Pancreas (tissue), 10 donors: ENCODE measurements around the gene ACSS3. TPM values are rescaled to one million over a fixed set of nuclear protein-coding genes. Genes with fewer than 3 reads are reported as not detected.
A peak's percentile ranks its signal among the peaks of the same experiment; 100 is the strongest.
"Not testable (repeated sequence)": the region's sequence is repeated elsewhere in the genome, so short reads cannot be mapped to it uniquely, and the experiment has no call there.

ENCODE experiments used
- ATAC-seq, 4 donors: fragments of 200-7000 bp; cut with Tn5 transposase; one replicate each; pipeline versions ENCODE4 v1.8.0 to v1.9.1; 2020; ENCODE audit warnings: mild to moderate bottlenecking in 4 of 4, moderate library complexity in 4 of 4
- DNase-seq, 6 donors: peaks; one replicate each; pipeline ENCODE4 v3.0.0-alpha.2; 2020
- FAIRE-seq: peaks from 2 replicates; lab custom pipeline; 2012; peaks lifted over from hg19 to GRCh38; lab: Jason Lieb, UNC
- H3K27ac ChIP-seq, 4 donors: fragments of 200-600 bp; sonication (generic); 1 replicate in 3 of 4; 2 replicates in 1 of 4; pipeline versions ENCODE4 v1.5.0 to v1.8.0; 2020
- H3K27me3 ChIP-seq, 4 donors: fragments of 200-600 bp; one replicate each; pipeline ENCODE4 v1.8.0; 2021
- H3K36me3 ChIP-seq, 3 donors: fragments of 200-600 bp; sonication (generic) in 1 of 3; one replicate each; pipeline versions ENCODE4 v1.5.0 to v1.8.0; 2020 to 2021
- H3K4me1 ChIP-seq, 3 donors: fragments of 200-600 bp; one replicate each; pipeline ENCODE4 v1.8.0; 2021
- H3K4me3 ChIP-seq, 4 donors: fragments of 200-600 bp; sonication (generic) in 2 of 4; one replicate each; pipeline versions ENCODE4 v1.5.0 to v1.8.0; 2020 to 2021
- H3K9me3 ChIP-seq, 4 donors: fragments of 200-600 bp; one replicate each; pipeline ENCODE4 v1.8.0; 2021
- WGBS, 2 donors: extraction: QIAGEN DNeasy Blood & Tissue Kit; methylation state at CpG; one replicate each; pipeline ENCODE4 v1.1.7; 2013; 5-methylcytosine and 5-hydroxymethylcytosine counted together
- intact Hi-C, 3 donors: fragments of 100-400 bp; cut with DNase I; formaldehyde crosslinking; loops; one replicate each; pipeline versions ENCODE4 v1.11.1 to v1.14.2; 2022
- polyA plus RNA-seq, 2 donors: library from polyadenylated mRNA; stranded (reverse); fragments of 200-250 nt; gene quantifications; one replicate each; pipeline ENCODE4 v1.2.3, GENCODE V29; 2013
- total RNA-seq, 6 donors: library from RNA; stranded (reverse); fragmentation: NEBNext Ultra II Directional in 4 of 6; extraction: Animal tissue kit (Norgen Biotek cat#: 25700) in 4 of 6; gene quantifications; one replicate each; pipeline versions ENCODE4 v1.2.1 to v1.2.4, GENCODE V29; 2021 to 2023
- TF ChIP-seq, protein P1 (sequence below), 4 donors: fragments of 200-600 bp; sonication (generic) in 3 of 4; IDR thresholded peaks; one replicate each; pipeline versions ENCODE4 v1.5.0 to v1.8.0; 2021; ENCODE audit warnings: antibody characterized with exemption in 4 of 4
- donor health status: healthy with polysubstance abuse.
- donor health status: DM: no; HTN: no; CAD: no; lungs with moderate emphysema.
- donor health status: DM: no; HTN: no; CAD: no.
- donor health status: control.
- donor health status: control.
- donor health status: Bipolar disorder and iron deficiency.
- donor health status: DM: yes; HTN: yes; CAD: no.
- donor health status: DM: no; HTN: no; CAD: no.
- donor health status: DM: no; HTN: no; CAD: no.
- donor health status: DM: yes; HTN: yes; CAD: no.

ACSS3 gene
- total and polyA plus RNA-seq, 8 donors: 1.4 to 5.6 (median 2.2) TPM

DNA sequence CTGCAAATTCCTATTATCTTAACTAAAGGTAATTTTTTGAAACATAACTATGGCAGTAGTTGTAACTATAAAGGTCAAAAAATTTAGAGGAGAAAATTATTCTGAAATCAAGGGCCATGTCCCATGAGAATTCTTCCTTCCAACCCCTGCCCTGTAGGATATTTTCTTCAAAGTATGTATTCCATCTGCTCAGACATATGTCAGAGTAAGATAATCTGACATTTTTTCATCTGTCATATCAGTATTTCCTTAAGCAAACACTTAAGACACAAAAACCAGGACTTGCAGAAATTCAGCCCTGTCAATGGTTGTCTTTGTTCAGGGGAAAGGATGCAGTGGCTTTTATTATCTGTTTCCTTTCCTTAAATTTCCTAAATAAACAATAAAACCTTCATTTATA lies 36.3 kb downstream of the ACSS3 start:
- FAIRE-seq (no peak), ATAC-seq (no peak)
- intact Hi-C loops: no loop called here

DNA sequence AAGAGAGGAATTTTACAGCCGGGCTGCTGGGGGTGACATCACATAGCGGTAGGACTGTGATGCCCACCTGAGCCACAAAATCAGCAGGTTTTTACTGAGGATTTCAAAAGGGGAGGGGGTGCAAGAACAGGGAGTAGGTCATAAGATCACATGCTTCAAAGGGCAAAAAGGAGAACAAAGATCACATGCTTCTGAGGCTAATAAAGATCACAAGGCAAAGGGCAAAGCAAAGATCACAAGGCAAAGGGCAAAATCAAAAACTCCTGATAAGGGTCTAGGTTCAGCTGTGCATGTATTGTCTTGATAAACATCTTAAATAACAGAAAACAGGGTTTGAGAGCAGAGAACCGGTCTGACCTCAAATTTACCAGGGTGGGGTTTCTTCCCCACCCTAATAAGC lies 41.2 kb downstream of the ACSS3 start:
- intact Hi-C loops, DNase-seq, H3K36me3 ChIP-seq, H3K27ac ChIP-seq, FAIRE-seq, H3K9me3 ChIP-seq, H3K27me3 ChIP-seq, ATAC-seq, H3K4me3 ChIP-seq: not testable (repeated sequence)
- peaks cover 0 to 13% (median 11%) of the 10 kb centered on the region in 3 donors for H3K4me1 ChIP-seq
- WGBS, 2 donors: 80 to 94% methylated on average over 3 of the region's 3 CpGs

More for the DNA sequence above, 36.3 kb downstream of the ACSS3 start:
- Histone ChIP-seq H3K4me1 (no peaks in the 10 kb centered on the region), H3K27me3 (no peaks in the 10 kb centered on the region), H3K9me3 (no peaks in the 10 kb centered on the region), H3K4me3 (no peak overlapping the region), H3K27ac (no peak overlapping the region), H3K36me3 (no peaks in the 10 kb centered on the region)
- no peak for DNase-seq
- TF ChIP-seq, protein P1, sequence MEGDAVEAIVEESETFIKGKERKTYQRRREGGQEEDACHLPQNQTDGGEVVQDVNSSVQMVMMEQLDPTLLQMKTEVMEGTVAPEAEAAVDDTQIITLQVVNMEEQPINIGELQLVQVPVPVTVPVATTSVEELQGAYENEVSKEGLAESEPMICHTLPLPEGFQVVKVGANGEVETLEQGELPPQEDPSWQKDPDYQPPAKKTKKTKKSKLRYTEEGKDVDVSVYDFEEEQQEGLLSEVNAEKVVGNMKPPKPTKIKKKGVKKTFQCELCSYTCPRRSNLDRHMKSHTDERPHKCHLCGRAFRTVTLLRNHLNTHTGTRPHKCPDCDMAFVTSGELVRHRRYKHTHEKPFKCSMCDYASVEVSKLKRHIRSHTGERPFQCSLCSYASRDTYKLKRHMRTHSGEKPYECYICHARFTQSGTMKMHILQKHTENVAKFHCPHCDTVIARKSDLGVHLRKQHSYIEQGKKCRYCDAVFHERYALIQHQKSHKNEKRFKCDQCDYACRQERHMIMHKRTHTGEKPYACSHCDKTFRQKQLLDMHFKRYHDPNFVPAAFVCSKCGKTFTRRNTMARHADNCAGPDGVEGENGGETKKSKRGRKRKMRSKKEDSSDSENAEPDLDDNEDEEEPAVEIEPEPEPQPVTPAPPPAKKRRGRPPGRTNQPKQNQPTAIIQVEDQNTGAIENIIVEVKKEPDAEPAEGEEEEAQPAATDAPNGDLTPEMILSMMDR (IDR thresholded peaks at IDR 0.05): no peak

DNA sequence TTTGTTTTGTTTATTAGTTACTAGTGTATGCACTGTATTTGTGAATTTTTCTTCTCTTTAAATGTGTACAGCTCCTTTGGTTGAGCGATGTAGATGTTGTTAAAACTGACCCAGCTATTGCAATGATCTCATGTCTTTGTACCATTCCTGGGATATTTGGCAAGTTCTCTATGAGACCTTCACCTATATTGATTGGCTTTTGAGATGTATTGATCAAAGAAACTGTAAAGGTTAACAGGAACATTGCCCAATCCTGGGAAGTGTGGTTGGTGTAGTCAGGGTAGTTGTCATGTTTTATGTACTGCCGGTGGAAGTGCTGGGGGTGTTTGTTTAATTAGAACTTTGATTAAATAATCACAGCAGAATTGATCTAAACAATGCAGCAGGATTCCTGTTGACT lies 43.1 kb downstream of the ACSS3 start:
- Histone ChIP-seq H3K9me3 (no peaks in the 10 kb centered on the region), H3K4me3 (no peak overlapping the region), H3K4me1 (peaks cover 0 to 13% (median 11%) of the 10 kb centered on the region in 3 donors), H3K27me3 (no peaks in the 10 kb centered on the region), H3K36me3 (no peaks in the 10 kb centered on the region), H3K27ac (no peak overlapping the region)
- DNase-seq (no peak), FAIRE-seq (no peak), ATAC-seq (peak in 2 of 4 donors; percentile 43 to 53)
- intact Hi-C loops: no loop called here
- WGBS, 2 donors: 15 to 20% methylated on average over 2 of the region's 2 CpGs
- TF ChIP-seq, protein P1 (IDR thresholded peaks at IDR 0.05): no peak

DNA sequence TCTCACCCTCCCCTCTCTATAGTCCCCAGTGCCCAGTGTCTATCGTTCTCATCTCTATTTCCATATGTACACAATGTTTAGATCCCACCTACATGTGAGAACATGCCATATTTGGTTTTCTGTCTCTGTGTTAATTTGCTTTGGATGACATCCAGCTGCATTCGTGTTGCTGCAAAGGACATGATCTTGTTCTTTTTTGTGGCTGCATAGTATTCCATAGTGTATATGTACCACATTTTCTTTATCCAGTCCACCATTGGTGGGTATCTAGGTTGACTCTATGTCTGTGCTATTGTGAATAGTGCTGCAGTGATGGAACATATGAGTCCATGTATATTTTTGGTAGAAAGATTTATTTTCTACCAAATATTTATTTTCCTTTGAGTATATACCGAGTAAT lies 45.7 kb downstream of the ACSS3 start:
- no peak overlapping the region for H3K27ac ChIP-seq
- WGBS, 2 donors: 73 to 75% methylated on average over 3 of the region's 3 CpGs
- H3K36me3 ChIP-seq: no peaks in the 10 kb centered on the region
- no peak for FAIRE-seq
- no peak overlapping the region for H3K4me3 ChIP-seq
- no peaks in the 10 kb centered on the region for H3K9me3 ChIP-seq
- no peak for ATAC-seq
- TF ChIP-seq, protein P1 (IDR thresholded peaks at IDR 0.05): no peak
- peaks cover 0 to 13% (median 11%) of the 10 kb centered on the region in 3 donors for H3K4me1 ChIP-seq
- no peak for DNase-seq
- intact Hi-C loops: no loop called here
- no peaks in the 10 kb centered on the region for H3K27me3 ChIP-seq

DNA sequence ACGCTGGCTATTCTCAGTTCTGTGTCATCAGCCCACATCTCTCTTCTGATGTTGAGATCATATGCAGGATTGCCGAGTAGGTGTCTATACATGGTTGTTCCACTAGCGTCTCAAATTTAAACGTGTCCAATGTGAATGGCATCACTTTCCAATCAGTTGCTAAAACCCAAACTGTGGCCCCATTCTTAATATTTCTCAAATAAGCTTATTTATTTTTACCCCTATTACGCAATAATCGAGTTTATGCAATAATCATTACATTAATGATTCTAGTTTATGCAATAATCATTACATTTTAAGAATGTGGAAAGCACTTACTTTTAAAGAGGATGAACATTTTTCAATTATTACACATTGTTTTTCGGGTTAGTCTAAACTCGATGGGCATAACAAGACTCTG lies 47.8 kb downstream of the ACSS3 start:
- Histone ChIP-seq H3K9me3 (no peaks in the 10 kb centered on the region), H3K4me1 (peaks cover 0 to 10% (median 7%) of the 10 kb centered on the region in 3 donors), H3K4me3 (no peak overlapping the region), H3K27ac (no peak overlapping the region), H3K27me3 (no peaks in the 10 kb centered on the region), H3K36me3 (no peaks in the 10 kb centered on the region)
- TF ChIP-seq, protein P1 (IDR thresholded peaks at IDR 0.05): no peak
- no peak for DNase-seq
- FAIRE-seq: no peak
- WGBS, 2 donors: 87 to 93% methylated on average over 8 of the region's 8 CpGs
- ATAC-seq: no peak
- intact Hi-C loops: no loop called here
